ENCODE measurements around the gene TNFRSF18.

TNFRSF18 gene

GRCh38 chr1:1221887-1222574 is 15.6 kb upstream of the TNFRSF18 start:
- in situ Hi-C loops (cut with MboI; ENCODE audit: low pct_unique_long_range_greater_than_20kb, low sequenced_read_pairs, unreplicated experiment), result no loop called here
- no peak for TF ChIP-seq CTCF (IDR thresholded peaks at IDR 0.05; ENCODE audit: extremely low read depth, insufficient read depth, missing control alignments)
- DNase-seq (ENCODE audit: low spot score), result no peak

GRCh38 chr1:1220197-1220596 is 13.8 kb upstream of the TNFRSF18 start:
- in situ Hi-C loops (cut with MboI; ENCODE audit: low pct_unique_long_range_greater_than_20kb, low sequenced_read_pairs, unreplicated experiment), result no loop called here
- no peak for TF ChIP-seq CTCF (IDR thresholded peaks at IDR 0.05; ENCODE audit: extremely low read depth, insufficient read depth, missing control alignments)

GRCh38 chr1:1219341-1219740 is 12.9 kb upstream of the TNFRSF18 start:
- no peak for TF ChIP-seq CTCF (IDR thresholded peaks at IDR 0.05; ENCODE audit: extremely low read depth, insufficient read depth, missing control alignments)
- in situ Hi-C loops (cut with MboI; ENCODE audit: low pct_unique_long_range_greater_than_20kb, low sequenced_read_pairs, unreplicated experiment), result no loop called here
- DNase-seq (ENCODE audit: low spot score), result no peak

More at GRCh38 chr1:1220197-1220596, 13.8 kb upstream of the TNFRSF18 start:
- no peak for DNase-seq (ENCODE audit: low spot score)

GRCh38 chr1:1218524-1219200 is 12.3 kb upstream of the TNFRSF18 start:
- TF ChIP-seq CTCF (IDR thresholded peaks at IDR 0.05; ENCODE audit: extremely low read depth, insufficient read depth, missing control alignments), result no peak
- in situ Hi-C loops (cut with MboI; ENCODE audit: low pct_unique_long_range_greater_than_20kb, low sequenced_read_pairs, unreplicated experiment), result no loop called here
- DNase-seq (ENCODE audit: low spot score), result no peak

GRCh38 chr1:1217621-1218523 is 11.5 kb upstream of the TNFRSF18 start:
- TF ChIP-seq CTCF (IDR thresholded peaks at IDR 0.05; ENCODE audit: extremely low read depth, insufficient read depth, missing control alignments), result no peak
- in situ Hi-C loops (cut with MboI; ENCODE audit: low pct_unique_long_range_greater_than_20kb, low sequenced_read_pairs, unreplicated experiment), result no loop called here
- no peak for DNase-seq (ENCODE audit: low spot score)

Data from GM13977 (cell line).